Ovary (tissue), 9 donors: Measurements from ENCODE around the gene NCKAP1. TPM values are rescaled to one million over a fixed set of nuclear protein-coding genes. Genes with fewer than 3 reads are reported as not detected.

Source experiments
- DNase-seq, 5 donors: peaks; one replicate each; pipeline ENCODE4 v3.0.0-alpha.2; 2019 to 2020
- H3K27ac ChIP-seq, 2 donors: fragments of 200-600 bp; one replicate each; pipeline versions ENCODE4 v1.5.1 to v1.8.0; 2019 to 2022
- H3K27me3 ChIP-seq: fragments of 200-600 bp; one replicate; pipeline ENCODE4 v1.8.0; 2022
- H3K36me3 ChIP-seq: fragments of 200-600 bp; sonication (generic); one replicate; pipeline ENCODE4 v1.5.1; 2019
- H3K4me1 ChIP-seq: one replicate; pipeline ENCODE4 v1.8.1; 2013; ENCODE audit warnings: mild to moderate bottlenecking, moderate library complexity; ENCODE audit not compliant: insufficient read depth
- H3K4me3 ChIP-seq: fragments of 200-600 bp; sonication (generic); one replicate; pipeline ENCODE4 v1.5.1; 2017
- H3K9me3 ChIP-seq, 2 donors: fragments of 200-600 bp in 1 of 2; sonication (generic) in 1 of 2; one replicate each; pipeline versions ENCODE4 v1.5.1 to v1.8.1; 2013 to 2019; ENCODE audit warnings: mild to moderate bottlenecking in 1 of 2, moderate library complexity in 1 of 2
- EP300 ChIP-seq: sonication (generic); formaldehyde crosslinking; IDR thresholded peaks from one replicate; pipeline ENCODE4 v1.6.1; 2017; ENCODE audit warnings: antibody characterized with exemption
- POLR2A ChIP-seq: fragments of 450-650 bp; IDR thresholded peaks from one replicate; pipeline ENCODE4 v1.6.1; 2017; ENCODE audit warnings: antibody characterized with exemption, mild to moderate bottlenecking, moderate library complexity
- WGBS, 3 donors: extraction: QIAGEN DNeasy Blood & Tissue Kit in 1 of 3; methylation state at CpG; one replicate each; pipeline versions ENCODE4 v1.1.5 to v1.1.7; 2013 to 2017; 5-methylcytosine and 5-hydroxymethylcytosine counted together
- intact Hi-C, 4 donors: fragments of 100-400 bp; cut with DNase I; formaldehyde crosslinking; loops; one replicate each; pipeline versions ENCODE4 v1.11.0 to v1.15.1; 2022 to 2023
- polyA plus RNA-seq, 2 donors: library from polyadenylated mRNA; stranded (reverse); fragments of 200-250 nt in 1 of 2; fragments of 350-450 nt in 1 of 2; fragmentation: Illumina TruSeq in 1 of 2; extraction: RNeasy Lipid Tissue Mini Kit (QIAGEN cat#74804) in 1 of 2; gene quantifications; one replicate each; pipeline ENCODE4 v1.2.3, GENCODE V29; 2013 to 2014
- total RNA-seq, 7 donors: library from RNA; depleted of rRNA in 2 of 7; stranded (reverse); fragments of >200 nt in 2 of 7; fragmentation: NEBNext Ultra II Directional in 3 of 7; extraction: Animal tissue kit (Norgen Biotek cat#: 25700) in 3 of 7; gene quantifications; one replicate each; pipeline versions ENCODE4 v1.1.0 to v1.2.4, GENCODE V29; 2016 to 2023
- TF ChIP-seq, protein P1 (sequence below), 3 donors: fragments of 450-650 bp in 2 of 3; fragments of 200-600 bp in 1 of 3; IDR thresholded peaks; one replicate each; pipeline versions ENCODE4 v1.5.1 to v1.8.0; 2016 to 2022; ENCODE audit warnings: antibody characterized with exemption in 3 of 3, mild to moderate bottlenecking in 1 of 3
- donor health status: DM: no; HTN: no; CAD: no; lungs with moderate emphysema.
- donor health status: DM: no; HTN: no; CAD: no.
- donor health status: Bipolar disorder and iron deficiency.
- donor health status: DM: yes; HTN: yes; CAD: no.
- donor health status: DM: no; HTN: no; CAD: no.
- donor health status: DM: yes; HTN: yes; CAD: no.

The NCKAP1 gene
- total and polyA plus RNA-seq, 9 donors, result 59.9 to 122 (median 100) TPM

DNA sequence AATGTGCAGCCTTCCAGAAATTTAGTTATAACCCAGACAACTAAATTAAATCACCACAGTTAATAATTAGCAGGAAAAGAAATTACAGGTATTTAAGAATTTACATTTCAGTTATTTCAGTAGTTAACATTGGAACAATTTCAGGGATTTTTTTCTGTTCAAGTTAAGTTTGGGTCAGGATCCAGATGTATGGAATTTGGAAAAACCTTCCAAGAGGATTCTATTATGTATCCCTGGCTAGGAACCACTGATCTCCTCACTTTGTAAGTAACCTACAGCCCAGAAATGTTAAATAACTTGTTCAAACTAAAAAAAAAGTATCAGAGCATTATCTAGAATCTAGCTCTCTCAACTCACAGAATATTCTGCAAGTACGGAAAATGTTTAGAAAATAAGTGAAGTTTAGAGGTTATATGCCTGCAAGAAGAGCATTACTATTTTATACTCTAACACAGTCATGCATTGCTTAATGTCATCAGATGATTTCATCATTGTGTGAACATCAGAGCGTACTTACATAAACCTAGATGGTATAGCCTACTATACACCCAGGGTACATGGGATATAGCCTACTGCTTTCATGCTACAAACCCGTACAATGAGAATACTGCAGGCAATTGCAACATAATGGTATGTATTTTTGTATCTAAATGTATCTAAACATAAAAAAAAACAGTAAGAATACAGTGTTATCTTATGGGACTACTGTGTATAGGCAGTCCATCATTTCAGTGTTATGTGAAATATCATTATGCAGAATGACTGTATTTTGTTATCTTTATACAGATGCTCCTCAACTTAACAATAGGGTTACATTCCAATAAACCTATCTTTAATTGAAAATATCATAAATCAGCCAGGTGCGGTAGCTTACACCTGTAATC lies 6.1 kb downstream of the NCKAP1 start:
- no peaks in the 10 kb centered on the region for H3K27me3 ChIP-seq
- DNase-seq, result no peak
- TF ChIP-seq POLR2A, result no peak
- TF ChIP-seq EP300, result no peak
- TF ChIP-seq, protein P1, sequence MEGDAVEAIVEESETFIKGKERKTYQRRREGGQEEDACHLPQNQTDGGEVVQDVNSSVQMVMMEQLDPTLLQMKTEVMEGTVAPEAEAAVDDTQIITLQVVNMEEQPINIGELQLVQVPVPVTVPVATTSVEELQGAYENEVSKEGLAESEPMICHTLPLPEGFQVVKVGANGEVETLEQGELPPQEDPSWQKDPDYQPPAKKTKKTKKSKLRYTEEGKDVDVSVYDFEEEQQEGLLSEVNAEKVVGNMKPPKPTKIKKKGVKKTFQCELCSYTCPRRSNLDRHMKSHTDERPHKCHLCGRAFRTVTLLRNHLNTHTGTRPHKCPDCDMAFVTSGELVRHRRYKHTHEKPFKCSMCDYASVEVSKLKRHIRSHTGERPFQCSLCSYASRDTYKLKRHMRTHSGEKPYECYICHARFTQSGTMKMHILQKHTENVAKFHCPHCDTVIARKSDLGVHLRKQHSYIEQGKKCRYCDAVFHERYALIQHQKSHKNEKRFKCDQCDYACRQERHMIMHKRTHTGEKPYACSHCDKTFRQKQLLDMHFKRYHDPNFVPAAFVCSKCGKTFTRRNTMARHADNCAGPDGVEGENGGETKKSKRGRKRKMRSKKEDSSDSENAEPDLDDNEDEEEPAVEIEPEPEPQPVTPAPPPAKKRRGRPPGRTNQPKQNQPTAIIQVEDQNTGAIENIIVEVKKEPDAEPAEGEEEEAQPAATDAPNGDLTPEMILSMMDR (IDR thresholded peaks at IDR 0.05), result no peak
- H3K36me3 ChIP-seq, result no peaks in the 10 kb centered on the region
- 85 to 89% (median 88%) methylated on average over 4 of the region's 4 CpGs for WGBS, 3 donors
- H3K27ac ChIP-seq, result no peak overlapping the region
- no peak overlapping the region for H3K4me3 ChIP-seq
- H3K9me3 ChIP-seq, result no peaks in the 10 kb centered on the region
- intact Hi-C loops, result no loop called here
- peaks cover 8% of the 10 kb centered on the region for H3K4me1 ChIP-seq

DNA sequence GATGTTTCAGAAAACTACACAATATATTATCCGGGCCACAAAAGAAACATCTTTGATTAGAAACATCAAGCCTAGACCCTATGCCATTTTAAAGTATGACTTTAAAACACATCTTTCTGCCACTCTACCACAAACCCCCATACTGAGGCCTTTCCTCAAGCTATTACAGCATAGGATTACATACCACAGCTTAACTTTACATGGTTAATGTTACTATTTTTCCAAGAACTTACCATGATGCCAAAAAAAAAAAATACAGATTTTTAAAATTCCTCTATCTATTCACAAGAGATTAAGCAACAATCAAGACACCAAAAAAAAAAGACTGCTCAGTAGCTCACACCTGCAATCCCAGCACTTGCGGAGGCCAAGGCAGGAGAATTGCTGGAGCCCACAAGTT lies 9.0 kb downstream of the NCKAP1 start:
- 84 to 93% (median 89%) methylated on average over 2 of the region's 2 CpGs for WGBS, 3 donors
- no peak for DNase-seq
- intact Hi-C loops, result loop anchor here in 1 of 4 donors (5.0 kb wide), 1 partner anchor 1442 kb away; no protein-coding TSS in a partner anchor
- Histone ChIP-seq H3K27me3 (no peaks in the 10 kb centered on the region), H3K4me1 (peaks cover 8% of the 10 kb centered on the region), H3K4me3 (no peak overlapping the region), H3K27ac (no peak overlapping the region), H3K36me3 (no peaks in the 10 kb centered on the region), H3K9me3 (no peaks in the 10 kb centered on the region)
- TF ChIP-seq EP300 (no peak), POLR2A (no peak)
- TF ChIP-seq, protein P1 (IDR thresholded peaks at IDR 0.05), result no peak

DNA sequence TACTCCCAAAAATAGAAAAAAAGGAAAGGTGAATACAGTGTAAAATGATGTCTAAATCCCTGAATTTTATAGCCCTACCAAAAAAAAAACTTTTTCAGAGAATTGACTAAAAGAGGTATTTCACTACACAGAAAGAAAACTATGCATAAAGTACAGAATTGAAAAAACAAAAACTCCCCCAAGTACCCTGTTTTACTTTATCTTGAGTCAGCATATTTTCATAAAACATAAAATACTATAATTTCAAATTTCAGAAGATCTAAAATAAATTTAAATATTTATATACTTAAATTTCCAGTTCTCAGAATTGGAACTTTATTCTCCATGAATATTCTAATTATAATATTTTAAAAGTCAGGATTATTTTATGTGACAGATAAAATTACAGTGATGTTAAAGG lies 10.1 kb downstream of the NCKAP1 start:
- DNase-seq, result no peak
- H3K27ac ChIP-seq, result no peak overlapping the region
- H3K27me3 ChIP-seq, result no peaks in the 10 kb centered on the region
- H3K36me3 ChIP-seq, result no peaks in the 10 kb centered on the region
- no peak overlapping the region for H3K4me3 ChIP-seq
- H3K4me1 ChIP-seq, result peaks cover 8% of the 10 kb centered on the region
- TF ChIP-seq EP300, result no peak
- TF ChIP-seq, protein P1 (IDR thresholded peaks at IDR 0.05), result no peak
- TF ChIP-seq POLR2A, result no peak
- no peaks in the 10 kb centered on the region for H3K9me3 ChIP-seq
- intact Hi-C loops, result loop anchor here in 1 of 4 donors (5.0 kb wide), 1 partner anchor 1441 kb away; no protein-coding TSS in a partner anchor

DNA sequence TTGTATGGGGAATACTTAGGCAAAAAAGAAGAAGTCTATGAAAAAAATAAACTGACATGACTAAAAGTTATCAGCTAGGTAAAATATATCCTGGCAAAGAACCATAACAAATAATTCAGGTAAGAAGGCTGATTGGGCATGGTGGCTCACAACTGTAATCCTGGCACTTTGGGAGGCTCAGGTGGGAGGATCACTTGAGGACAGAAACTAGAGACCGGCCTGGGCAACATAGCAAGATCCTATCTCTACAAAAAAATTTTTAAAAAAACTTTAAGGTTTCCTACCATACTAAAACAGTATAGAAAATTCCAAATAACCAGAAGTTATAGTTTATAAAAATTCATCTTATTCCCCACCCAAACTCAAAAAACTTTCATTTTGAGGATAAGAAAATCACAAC lies 10.8 kb downstream of the NCKAP1 start:
- intact Hi-C loops, result loop anchor here in 1 of 4 donors (5.0 kb wide), 1 partner anchor 1440 kb away; no protein-coding TSS in a partner anchor
- Histone ChIP-seq H3K4me1 (peaks cover 5% of the 10 kb centered on the region), H3K4me3 (no peak overlapping the region), H3K27ac (no peak overlapping the region), H3K27me3 (no peaks in the 10 kb centered on the region), H3K9me3 (no peaks in the 10 kb centered on the region), H3K36me3 (no peaks in the 10 kb centered on the region)
- 96 to 100% (median 100%) methylated on average over 1 of the region's 1 CpG for WGBS, 3 donors
- DNase-seq, result no peak
- no peak for TF ChIP-seq POLR2A
- TF ChIP-seq, protein P1 (IDR thresholded peaks at IDR 0.05), result no peak
- no peak for TF ChIP-seq EP300
